Astrocyte of the hippocampus (primary cell): ENCODE data around the gene EXOSC7.
"Not testable (repeated sequence)": the region's sequence is repeated elsewhere in the genome, so short reads cannot be mapped to it uniquely, and the experiment has no call there.

Source experiments
- DNase-seq: peaks from one replicate; pipeline ENCODE4 v3.0.0; 2011; ENCODE audit warnings: low read depth, low spot score

The EXOSC7 gene

DNA sequence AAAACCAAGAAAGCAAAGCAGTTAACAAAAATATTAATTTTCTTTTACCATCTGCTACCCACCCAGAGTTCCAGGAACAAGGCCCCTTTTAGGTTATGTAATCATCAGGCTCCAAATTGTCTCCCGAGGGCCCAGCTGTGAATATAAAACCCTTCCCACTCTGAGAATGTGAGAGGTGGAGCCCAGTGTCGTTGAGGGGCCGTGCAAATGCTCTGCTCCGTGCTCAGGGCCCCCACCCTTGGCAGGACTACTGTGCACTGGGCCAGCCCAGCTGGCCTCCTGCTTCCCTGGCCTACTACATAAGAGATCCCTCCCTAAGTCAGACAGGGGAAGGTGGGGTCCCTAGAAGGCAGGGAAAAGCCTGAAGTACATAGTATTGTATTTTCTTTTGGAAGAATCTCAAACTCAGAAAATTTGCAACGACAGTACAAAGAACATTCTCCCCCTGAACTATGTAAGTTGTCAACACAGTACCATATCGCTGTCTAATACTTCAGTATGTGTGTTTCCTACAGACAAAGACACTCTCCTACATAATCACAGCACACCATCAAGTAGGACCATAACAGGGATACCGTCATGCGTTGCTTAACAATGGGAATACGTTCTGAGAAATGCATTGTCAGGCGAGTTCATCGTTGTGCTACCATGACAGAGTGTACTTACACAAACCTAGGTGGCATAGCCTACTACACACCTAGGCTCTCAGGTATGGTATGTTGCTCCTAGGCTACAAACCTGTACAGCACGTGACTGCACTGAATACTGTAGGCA is 45.7 kb downstream of the EXOSC7 start:
- no peak for DNase-seq

- DNase-seq: no peak
Observed at GRCh38 chr3:45023675-45024074, 47.6 kb downstream of the EXOSC7 start.

- DNase-seq: peak; percentile 40
Observed at GRCh38 chr3:45024542-45025255, 48.7 kb downstream of the EXOSC7 start.

GRCh38 chr3:45026038-45026437 is 50.0 kb downstream of the EXOSC7 start, which contains the start of gene CLEC3B:
Gene CLEC3B, plus strand, starts transcription at chr3:45026303. Its CDS starts 60 bp downstream, at chr3:45026363.
- peak; percentile 43 for DNase-seq

DNA sequence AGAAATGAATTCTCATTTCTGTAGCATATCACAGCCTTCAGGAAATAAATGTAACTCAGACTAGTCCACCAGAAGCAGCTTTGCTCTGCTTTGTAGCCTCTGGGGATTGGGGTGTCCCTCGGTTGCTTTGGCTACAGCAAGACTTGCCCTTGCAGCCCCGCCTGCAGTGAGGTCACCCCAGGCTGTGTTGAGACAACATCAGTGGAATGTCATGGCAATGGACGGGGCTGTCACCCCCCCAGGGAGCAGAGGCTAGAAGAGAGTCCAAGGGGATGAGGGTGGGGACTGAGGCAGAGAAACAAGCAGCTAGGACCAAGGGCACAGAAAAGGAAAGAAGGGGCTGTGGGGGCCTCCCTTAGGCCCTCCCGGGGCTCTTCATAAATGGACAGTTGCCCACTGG is 50.9 kb downstream of the EXOSC7 start:
- DNase-seq: peak; percentile 47

GRCh38 chr3:45027441-45027840 is 51.4 kb downstream of the EXOSC7 start:
- no peak for DNase-seq

- DNase-seq: no peak
Observed at GRCh38 chr3:45029216-45029615, 53.2 kb downstream of the EXOSC7 start.

DNA sequence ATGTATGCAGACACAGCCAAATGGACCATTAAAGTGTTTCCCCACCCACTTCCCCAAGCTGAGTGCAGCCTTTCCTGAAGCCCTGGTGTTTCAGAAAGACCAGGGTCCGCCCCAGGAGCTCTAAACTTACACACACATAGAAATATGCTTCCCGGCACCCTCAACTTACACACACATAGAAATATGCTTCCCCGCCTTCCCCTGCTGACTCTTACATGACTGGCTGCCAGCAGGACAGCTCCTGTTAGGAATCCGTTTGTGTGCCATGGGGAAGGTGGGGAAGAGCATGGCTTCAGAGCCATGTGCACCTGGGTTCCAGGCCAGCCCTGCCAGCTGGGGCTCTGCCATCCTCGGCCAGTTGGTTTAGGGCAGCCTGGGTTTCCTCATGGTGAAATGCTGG is 53.6 kb downstream of the EXOSC7 start:
- DNase-seq: peak; percentile 40

DNA sequence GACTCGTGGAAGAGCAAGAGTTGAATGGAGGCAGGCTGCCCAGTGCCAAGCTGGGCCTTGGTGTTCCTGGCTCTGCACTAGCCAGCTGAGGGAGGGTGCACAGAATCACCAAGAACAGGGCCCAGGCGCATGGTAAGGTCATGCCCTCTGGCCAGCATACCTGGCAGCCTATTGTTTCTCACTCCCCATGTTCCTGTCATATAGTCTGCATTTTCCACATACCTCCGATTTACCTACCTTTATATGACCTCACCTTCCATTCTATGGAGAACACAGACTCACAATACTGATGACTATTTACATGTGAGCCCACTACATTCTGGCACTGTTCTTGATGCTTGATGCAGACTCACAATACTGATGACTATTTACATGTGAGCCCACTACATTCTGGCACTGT is 55.5 kb downstream of the EXOSC7 start:
- no peak for DNase-seq

GRCh38 chr3:45032113-45032512 is 56.1 kb downstream of the EXOSC7 start:
- DNase-seq: no peak

DNA sequence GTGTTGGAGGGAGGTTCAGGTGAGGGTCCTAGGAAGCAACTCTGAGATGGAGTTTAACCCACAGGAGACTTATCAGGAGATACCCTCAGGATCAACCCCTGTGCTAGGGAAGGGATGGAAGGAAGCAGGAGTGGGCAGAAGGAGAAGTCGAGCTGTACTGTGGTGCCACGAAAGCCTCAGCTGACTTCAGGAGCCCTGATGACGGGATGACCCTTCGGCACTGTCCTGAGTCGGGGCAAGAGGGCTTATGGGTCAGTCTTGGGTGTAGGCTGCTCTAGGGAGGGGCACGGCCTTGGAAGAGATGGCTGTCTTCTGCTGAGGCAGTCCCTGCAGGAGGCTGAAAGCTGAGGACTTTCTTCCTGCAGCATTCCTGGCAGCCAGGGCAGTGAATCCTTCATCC is 57.7 kb downstream of the EXOSC7 start:
- DNase-seq: no peak

DNA sequence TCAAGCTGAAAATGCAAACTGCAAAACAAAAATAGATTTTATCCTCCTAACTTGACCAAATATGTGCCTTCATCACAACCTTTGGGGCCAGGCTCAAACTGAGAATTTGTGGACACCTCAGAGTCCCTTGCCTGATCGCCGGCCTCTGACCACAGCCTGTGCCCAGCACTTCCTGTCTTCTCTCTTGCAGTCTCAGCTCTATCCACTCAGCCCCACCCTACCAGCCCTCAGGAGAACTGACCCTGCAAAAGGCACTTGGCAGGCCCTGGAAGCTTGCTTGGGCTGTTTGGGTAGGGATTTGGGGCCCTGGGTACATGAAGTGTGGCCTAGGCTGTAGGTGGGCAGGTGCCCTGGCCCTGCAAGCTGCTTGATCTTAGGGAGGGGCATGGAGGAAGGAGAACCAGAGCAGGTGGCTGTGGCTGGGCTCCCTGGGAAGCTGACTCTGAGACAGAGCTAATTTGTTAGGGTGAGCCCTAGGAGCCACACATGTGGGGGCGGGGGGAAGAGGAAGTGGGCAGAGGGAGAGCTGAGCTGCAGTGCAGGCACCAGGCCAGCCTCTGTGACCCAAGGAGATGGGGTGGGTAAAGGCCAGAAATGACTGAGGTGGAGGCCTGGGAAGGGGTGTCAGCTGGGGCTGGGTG is 58.7 kb downstream of the EXOSC7 start:
- no peak for DNase-seq

DNA sequence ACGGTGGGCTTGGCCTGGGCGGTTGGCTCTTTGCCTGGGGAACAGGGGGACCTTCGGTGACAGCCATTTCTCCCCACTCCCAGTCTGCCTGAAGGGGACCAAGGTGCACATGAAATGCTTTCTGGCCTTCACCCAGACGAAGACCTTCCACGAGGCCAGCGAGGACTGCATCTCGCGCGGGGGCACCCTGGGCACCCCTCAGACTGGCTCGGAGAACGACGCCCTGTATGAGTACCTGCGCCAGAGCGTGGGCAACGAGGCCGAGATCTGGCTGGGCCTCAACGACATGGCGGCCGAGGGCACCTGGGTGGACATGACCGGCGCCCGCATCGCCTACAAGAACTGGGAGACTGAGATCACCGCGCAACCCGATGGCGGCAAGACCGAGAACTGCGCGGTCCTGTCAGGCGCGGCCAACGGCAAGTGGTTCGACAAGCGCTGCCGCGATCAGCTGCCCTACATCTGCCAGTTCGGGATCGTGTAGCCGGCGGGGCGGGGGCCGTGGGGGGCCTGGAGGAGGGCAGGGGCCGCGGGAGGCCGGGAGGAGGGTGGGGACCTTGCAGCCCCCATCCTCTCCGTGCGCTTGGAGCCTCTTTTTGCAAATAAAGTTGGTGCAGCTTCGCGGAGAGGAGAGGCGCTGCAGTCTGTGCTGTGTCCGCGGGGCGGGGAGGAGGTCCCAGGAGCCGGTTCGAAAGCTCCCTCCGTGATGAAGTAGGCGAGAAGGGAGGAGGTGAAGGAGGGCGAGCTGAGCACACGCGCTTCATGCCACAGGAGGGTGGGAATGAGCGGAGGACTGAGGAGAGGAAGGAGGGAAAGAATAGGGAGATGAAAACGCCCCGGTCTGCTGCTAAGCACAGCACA is 59.6 kb downstream of the EXOSC7 start:
- DNase-seq: peak; percentile 59

DNA sequence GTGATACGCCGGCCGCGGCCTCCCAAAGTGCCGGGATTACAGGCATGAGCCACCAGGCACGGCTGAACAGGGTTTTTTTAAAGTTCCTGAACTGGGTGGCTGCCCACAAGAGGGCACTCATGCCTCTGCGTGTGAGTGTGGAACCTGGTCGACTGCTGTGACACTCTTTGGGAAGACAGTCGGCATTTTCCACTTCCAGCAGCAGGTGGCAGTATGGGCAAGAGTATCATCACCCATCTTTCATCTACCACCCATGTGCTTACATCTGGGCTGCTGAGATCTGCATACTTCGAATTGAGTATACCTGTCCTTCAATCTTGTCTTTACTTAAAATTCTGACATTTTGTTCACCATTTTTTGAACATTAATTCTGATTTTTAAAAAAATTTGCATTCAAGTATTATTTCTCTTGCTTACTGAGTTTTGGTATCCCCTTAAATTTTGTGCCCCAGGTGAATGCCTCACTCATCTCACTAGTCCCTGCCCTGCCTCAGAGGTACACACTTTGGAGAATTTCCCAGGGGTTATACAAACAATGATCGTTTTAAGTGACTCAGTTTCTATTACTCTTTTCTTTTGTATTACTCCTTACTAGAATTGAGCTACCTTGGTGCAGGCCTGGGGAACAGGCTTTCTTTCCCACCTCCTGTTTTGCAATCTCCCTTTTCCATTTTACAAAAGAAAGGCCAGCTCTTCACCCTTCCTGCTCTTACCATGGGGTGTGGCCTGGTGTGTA is 61.8 kb downstream of the EXOSC7 start:
- DNase-seq: peak; percentile 96

GRCh38 chr3:45041666-45042065 is 65.6 kb downstream of the EXOSC7 start:
- DNase-seq: no peak

- DNase-seq: no peak
Observed at GRCh38 chr3:45042162-45042561, 66.1 kb downstream of the EXOSC7 start.

DNA sequence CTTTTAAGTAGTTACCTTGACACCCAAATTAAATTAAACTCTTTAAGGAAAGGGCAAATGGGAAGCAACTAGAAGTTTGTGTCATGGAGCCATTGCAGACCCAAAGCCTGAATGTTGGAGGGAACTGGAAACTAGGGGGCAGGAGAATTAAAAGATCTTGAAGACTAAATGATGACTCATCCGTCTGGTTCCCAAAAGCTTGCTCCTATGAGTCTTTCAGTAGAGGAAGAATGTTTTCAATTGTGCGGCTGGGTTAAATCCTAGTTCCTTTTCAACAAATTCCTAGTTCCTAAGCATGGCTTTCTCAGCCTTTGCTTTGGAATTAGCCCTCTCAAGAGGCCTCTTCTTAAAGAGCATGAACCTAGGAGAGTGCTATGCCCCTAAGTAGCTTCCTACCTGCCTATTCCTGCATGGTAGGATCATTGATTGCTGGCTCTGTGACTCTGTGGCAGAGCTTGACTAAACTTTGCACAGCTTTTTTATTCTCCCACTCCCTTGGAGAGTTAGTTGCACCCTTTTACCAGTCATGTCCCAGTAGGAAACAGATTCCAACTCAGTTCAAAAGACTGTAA is 67.8 kb downstream of the EXOSC7 start:
- peak; percentile 88 for DNase-seq

DNA sequence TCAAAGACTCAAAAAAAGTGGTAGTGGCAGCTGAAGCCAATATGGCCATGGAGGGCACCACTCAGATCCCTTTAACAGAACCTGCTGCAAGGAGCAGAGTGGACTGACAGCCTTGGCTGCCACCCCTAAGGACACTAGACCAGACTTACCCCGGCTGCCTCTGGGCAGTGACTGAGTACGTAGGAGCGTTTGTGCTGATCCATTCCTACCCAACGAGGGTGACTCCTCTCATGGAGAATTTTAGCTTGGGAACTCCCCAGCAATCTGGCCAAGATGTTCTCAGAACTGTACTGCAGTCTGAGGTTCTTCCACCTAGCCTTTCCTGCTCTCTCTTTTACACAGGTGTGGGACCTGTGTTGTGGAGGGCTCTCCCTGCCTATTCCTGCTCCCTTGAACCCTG is 72.2 kb downstream of the EXOSC7 start:
- DNase-seq: no peak

DNA sequence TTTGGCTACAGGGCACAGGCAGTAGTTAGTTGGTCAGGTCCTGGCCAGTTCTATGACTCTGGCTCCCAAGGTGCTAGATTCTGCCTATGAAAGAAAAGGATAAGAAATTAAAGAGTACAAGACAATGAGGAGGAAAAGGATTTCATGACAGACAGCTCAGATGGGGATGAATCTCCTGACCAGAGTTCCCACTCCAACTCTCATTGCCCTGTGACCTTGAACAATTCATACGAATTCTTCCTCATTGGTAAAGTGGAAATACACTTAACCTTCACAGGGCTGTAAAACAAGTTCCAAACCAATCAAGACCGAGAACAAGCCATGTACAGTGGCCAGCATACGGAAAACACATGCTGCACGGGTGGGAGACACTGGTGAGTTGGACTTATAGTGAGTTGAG is 73.8 kb downstream of the EXOSC7 start:
- DNase-seq: no peak

- DNase-seq: no peak
Observed at GRCh38 chr3:45051685-45052084, 75.6 kb downstream of the EXOSC7 start.

- not testable (repeated sequence) for DNase-seq
Observed at GRCh38 chr3:45053805-45054195, 77.8 kb downstream of the EXOSC7 start.
